Activated CD4-positive, alpha-beta T cell treated with anti-CD3 and anti-CD28 coated beads for 48 hours (primary cell): ENCODE data around the gene PROSER3.

Experiments
- DNase-seq: peaks from one replicate; pipeline ENCODE4 v3.0.0-alpha.2; 2020

The PROSER3 gene

GRCh38 chr19:35757749-35758608 is at the start of gene PROSER3:
Gene PROSER3 (plus strand): TSS chr19:35758176. CDS start chr19:35758216, 40 bp downstream.
- DNase-seq = peak; percentile 98

GRCh38 chr19:35708391-35708790 is 49.6 kb upstream of the PROSER3 start:
- no peak for DNase-seq

GRCh38 chr19:35710784-35711723 is 46.9 kb upstream of the PROSER3 start:
- peak; percentile 81 for DNase-seq

- peak; percentile 92 for DNase-seq
Observed at GRCh38 chr19:35712567-35713505, 45.1 kb upstream of the PROSER3 start.

- DNase-seq = no peak
Observed at GRCh38 chr19:35713506-35713850, 44.5 kb upstream of the PROSER3 start.

GRCh38 chr19:35713904-35714495 is 44.0 kb upstream of the PROSER3 start:
- DNase-seq = no peak

GRCh38 chr19:35714601-35715354 is 43.2 kb upstream of the PROSER3 start:
- peak; percentile 65 for DNase-seq

- no peak for DNase-seq
Observed at GRCh38 chr19:35715355-35715809, 42.6 kb upstream of the PROSER3 start.

GRCh38 chr19:35715981-35716800 is 41.8 kb upstream of the PROSER3 start:
- DNase-seq = no peak

- peak; percentile 98 for DNase-seq
Observed at GRCh38 chr19:35716801-35717664, 40.9 kb upstream of the PROSER3 start.

GRCh38 chr19:35717665-35718344 is 40.2 kb upstream of the PROSER3 start, which contains the start of gene KMT2B:
Gene KMT2B (plus strand): TSS chr19:35718003. CDS start chr19:35718019, 16 bp downstream.
- no peak for DNase-seq

GRCh38 chr19:35718345-35719041 is 39.5 kb upstream of the PROSER3 start:
- DNase-seq = peak; percentile 77

- DNase-seq = no peak
Observed at GRCh38 chr19:35719402-35720162, 38.4 kb upstream of the PROSER3 start.

- no peak for DNase-seq
Observed at GRCh38 chr19:35720163-35720524, 37.8 kb upstream of the PROSER3 start.

GRCh38 chr19:35720648-35721047 is 37.3 kb upstream of the PROSER3 start:
- DNase-seq = no peak

- DNase-seq = no peak
Observed at GRCh38 chr19:35721374-35721773, 36.6 kb upstream of the PROSER3 start.

- no peak for DNase-seq
Observed at GRCh38 chr19:35722461-35722860, 35.5 kb upstream of the PROSER3 start.
